GM18868 (cell line): ENCODE data around the gene DYNC1H1.
A peak's percentile ranks its signal among the peaks of the same experiment; 100 is the strongest.

Experiments used
- ATAC-seq: cut with Tn5 transposase; IDR thresholded peaks from one replicate; pipeline ENCODE4 v1.9.1; 2021; ENCODE audit warnings: mild to moderate bottlenecking, moderate library complexity; ENCODE audit not compliant: unreplicated experiment

DYNC1H1 gene

DNA sequence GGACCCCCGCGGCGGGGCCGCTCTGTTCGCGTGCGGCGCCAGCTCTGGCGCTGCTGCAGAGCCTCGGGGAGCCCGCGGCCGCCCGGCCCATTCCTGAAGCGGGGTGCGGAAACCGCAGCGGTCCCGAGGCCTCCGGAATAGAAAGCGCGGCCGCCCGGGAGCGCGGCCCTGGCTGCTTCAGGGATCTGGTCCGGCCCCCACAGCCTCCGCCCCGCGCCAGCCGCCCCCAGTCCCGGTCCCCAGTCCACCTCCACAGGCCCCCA, 122.3 kb downstream of the DYNC1H1 start:
- ATAC-seq = no peak

GRCh38 chr14:102086972-102087761, 122.8 kb downstream of the DYNC1H1 start, which contains the start of gene HSP90AA1:
TSS of gene HSP90AA1 (minus strand) at chr14:102087044. CDS start at chr14:102086378, 666 bp downstream.
- peak; percentile 65 for ATAC-seq

DNA sequence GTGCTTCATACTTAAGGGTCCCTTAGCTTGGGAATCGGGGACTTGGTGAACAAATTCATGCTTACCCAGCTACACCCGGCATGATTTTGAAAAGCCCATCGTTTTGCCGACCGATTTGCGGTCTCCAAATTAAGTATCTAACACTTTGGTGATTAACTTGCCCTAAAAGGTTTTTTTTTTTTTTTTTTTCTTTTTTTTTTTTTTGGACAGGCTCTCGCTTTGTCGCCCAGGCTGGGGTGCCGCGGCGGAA, 123.3 kb downstream of the DYNC1H1 start:
- no peak for ATAC-seq

- ATAC-seq = no peak
These were observed 123.8 kb downstream of the DYNC1H1 start for GRCh38 chr14:102088012-102088792.

DNA sequence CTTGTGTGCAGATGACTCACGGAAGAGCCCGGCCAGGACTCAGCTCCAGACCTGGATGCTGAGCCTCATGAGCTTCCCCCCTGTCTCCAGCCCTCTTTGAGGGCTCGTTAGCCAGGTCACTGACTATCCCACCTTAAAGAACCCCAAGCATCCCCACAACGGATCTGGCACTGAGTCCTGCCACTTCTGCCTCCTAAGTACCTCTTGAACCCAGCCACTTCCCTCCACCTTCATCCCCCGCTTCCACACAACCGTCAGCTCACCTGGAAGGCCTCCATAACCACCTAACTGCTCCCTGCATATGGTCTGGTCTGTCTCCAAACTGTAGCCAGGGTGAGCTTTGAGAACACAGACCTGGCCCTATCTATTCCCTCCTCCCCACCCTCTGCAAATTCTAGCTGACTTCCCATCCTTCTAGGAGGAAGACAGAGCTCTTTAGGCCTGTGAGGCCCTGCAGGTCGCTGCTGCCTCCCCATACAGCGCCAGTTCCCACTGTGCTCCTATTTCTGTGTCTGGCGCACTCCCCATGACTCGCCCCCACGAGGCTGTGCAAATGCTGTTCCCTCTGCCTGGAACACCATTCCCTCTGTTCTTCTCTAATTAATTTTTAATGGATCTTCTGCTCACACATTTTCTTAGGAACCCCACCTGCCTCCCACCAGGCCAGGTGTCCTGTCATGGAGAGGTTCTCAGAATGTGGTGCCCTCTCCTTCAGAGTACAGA, 125.4 kb downstream of the DYNC1H1 start:
- ATAC-seq = no peak

DNA sequence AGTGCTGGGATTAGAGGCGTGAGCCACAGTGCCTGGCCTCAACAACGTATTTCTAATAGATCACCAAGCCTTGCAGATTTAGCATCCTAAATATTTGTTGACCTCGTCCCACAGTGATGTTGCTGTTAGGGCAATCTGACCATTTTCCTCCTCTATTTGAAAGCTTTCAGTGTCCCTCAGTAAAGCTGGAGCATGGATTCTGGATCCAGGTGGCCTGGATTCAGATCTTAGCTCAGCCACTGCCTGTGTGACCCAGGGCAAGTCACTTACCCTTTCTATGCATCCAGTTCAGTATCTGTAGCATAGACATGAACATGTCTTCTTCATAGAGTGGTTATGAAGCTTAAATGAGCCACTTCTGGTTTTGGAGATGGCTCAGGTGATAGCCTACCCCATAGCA, 126.3 kb downstream of the DYNC1H1 start:
- no peak for ATAC-seq

DNA sequence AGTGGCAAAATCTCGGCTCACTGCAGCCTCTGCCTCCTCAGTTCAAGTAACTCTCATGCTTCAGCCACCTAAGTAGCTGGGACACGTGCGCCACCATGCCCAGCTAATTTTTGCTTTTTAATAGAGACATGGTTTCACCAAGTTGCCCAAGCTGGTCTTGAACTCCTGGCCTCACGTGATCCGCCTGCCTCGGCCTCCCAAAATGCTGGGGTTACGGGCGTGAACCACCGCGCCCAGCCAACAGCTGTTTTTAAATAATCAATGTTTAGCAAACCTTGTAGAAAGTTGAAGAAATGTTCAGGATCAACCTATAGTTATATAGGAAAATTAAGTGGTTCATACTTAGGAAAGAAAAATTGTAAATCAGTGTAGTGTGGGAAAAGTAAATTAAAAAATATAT, 128.4 kb downstream of the DYNC1H1 start:
- no peak for ATAC-seq

- no peak for ATAC-seq
These were observed 129.7 kb downstream of the DYNC1H1 start for GRCh38 chr14:102094101-102094500.

- no peak for ATAC-seq
These were observed 131.0 kb downstream of the DYNC1H1 start for GRCh38 chr14:102095231-102095870.

DNA sequence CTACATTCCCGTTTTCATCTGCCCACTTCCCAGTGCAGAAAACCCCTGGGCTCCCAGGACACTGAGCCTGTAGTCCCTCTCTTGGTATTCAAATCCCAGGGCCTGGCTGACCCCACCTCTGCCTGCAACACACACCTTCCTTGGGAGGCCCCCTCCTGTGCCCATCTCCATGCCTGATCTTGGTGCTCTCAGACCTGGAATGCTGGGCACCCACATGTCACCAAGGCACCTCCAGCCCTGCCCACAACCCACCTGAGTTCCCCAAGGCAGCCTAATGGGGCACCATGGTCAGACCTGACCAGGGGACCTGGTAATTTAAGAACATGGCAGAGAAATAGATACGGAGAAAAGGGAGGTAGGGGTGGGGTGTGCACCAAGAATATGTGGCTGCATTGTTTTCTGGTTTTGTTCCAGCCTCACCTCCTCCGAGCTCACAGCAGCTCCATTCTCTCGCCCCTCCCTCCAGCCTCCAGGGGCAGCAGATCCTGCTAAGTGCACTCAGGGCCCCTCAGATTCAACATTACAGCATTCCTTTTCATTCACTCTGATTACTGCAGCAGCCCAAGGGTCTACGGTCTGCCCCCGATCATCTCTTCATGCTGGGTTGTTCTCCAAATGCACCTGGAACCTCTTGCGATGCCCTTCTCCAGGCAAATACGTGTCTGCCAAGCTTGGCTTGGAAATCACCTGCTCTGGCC, 131.6 kb downstream of the DYNC1H1 start:
- no peak for ATAC-seq

DNA sequence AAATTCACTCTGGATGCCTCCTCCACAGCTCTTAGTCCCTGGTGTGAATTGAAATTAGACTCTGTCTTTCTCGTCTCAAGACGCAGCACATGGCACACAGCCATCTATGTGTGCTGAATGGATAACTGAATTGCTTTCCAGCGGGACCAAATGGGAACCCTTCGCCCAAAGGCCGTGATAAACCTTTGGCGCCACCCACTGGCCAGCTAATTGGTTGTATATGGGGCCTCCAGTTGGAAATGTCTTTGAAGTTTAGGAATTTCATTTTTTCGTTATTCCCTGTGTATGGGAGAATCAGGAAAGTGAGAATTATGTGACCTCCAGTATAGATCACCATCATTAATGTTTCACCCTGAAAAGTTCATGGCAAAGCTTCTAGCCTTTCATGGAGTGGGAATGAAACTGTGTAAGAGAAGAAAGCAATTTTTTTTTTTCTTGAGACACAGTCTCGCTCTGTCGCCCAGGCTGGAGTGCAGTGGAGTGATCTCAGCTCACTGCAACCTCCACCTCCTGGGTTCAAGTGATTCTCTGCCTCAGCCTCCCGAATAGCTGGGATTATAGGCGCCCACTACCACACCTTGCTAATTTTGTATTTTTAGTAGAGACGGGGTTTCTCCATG, 132.3 kb downstream of the DYNC1H1 start:
- no peak for ATAC-seq

DNA sequence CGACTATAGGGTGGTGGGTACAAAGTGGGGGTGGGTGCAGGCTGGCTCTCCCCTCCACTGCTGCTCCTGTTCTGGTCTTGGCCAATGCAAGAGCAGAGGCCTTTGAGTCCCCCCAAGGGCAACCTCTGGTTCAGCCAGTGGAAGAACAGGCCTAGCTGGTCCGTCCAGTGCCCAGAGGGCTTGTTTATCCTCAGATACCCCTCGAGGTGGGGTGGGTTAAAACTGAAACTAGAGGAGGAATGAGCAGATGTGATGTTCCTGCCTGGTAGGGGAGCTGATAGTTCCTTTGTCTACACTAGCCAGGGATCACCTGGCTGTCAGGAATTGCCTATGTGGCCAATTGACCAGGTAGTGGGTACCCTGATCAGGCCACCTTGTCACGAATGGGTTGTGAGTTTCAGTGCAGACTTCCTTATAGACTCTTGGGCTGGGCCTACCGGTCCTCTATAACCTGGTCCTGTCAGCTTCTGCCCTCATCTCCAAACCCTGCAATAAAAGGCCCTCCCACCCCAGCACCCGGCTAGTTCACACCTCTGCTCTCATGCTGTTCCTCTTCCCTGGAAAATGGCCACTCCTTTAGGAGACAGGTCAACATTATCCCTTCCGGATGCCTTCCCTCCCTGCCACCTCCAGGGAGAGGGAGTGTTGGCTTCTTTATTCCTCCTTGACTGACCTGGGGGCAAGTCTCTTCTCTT, 133.2 kb downstream of the DYNC1H1 start:
- no peak for ATAC-seq

DNA sequence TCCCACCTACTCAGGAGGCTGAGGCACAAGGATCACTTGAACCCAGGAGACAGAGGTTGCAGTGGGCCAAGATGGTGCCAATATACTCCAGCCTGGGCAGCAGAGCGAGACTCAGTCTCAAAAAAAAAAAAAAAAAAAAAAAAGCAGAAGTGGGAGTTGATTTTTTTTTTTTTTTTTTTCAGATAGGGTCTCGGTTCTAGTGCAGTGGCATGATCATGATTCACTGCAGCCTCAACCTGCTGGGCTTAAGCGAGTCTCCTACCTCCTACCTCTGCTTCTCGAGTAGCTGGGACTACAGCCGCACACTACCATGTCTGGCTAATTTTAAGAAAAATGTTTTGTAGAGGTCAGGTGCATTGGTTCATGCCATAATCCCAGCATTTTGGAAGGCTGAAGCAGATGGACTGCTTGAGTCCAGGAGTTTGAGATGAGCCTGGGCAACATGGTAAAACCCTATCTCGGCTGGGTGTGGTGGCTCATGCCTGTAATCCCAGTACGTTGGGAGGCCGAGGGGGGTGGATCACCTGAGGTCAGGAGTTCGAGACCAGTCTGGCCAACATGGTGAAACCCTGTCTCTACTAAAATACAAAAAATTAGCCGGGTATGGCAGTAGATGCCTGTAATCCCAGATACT, 138.8 kb downstream of the DYNC1H1 start:
- peak; percentile 46 for ATAC-seq

DNA sequence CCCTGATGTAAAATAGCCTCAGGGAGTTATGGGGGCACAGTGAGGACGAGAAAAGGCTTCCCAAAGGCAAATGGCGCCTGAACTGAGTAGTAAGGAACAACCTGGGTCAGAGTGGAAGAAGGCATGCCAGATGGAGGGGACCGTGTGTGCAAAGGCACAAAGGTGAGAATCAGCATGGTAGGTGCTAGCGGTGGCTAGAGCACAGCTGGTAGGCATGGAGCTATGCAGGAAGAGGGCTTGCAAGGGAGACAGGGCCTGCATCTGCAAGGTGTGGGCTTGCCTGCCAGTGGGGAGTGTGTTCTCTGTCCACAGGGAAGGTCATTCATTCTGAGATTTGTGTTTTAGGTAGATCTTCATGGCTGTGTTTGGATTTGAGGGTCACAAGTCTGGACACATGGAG, 141.0 kb downstream of the DYNC1H1 start:
- ATAC-seq = no peak
